8988T (cell line): ENCODE measurements around the gene CFAP43.

Source experiments
- DNase-seq: peaks from one replicate; pipeline ENCODE4 v3.0.0; 2011

Gene CFAP43

DNA sequence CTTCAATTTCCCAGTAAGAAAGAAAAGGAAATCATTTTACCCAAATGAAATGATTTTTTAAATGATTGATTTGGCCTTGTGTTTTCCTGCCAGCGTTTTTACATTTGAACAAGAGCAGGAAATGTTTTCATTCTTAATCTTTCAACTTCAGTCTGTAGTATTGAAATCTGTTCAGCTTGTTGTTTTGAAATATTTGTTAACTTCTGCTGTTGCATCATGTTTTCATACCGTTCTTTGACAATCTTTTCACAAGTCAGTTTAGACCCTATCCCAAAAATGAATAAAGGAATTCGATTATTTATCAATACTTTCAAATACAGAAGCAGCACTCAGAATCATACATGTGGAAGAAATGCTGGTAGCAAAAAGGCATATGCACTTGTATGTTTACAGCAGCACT lies 102.1 kb downstream of the CFAP43 start:
- no peak for DNase-seq

DNA sequence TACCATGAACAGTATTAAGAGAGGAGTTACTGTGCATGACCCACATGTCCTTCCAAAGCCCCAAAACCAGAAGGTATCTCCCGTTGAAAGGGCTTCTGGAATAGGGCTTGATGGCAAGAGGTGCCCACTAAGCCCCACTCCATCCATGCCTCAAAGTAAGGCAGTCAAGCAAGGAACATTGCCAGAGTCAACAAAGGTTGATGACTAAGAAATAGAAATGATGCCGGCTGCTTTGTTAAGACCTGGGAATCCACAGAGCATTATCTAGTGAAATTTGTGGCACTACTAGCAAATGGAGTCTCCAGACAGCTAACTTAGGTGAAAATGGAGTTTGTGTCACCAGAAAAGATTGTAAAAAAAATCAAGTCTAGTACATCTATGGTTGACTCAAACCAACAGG lies 104.0 kb downstream of the CFAP43 start:
- DNase-seq, result no peak

DNA sequence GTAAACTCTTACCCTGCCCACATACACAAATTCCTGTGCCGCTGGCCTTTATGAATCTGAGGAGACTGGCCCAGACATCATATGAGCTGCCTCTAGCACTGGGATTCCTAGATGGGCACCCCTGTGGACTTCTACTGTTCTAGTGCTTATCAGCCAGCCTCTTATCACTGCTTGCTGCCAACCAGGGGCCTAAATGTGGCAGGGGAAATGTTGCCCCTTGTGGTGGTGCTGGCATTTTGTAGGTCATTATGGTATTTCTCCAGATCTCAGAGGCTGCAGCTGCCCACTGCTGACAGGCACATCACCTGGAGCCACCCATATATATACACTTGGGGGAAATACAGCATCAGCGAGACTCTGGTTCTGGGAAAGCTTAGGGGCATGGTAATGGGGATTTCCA lies 104.8 kb downstream of the CFAP43 start:
- DNase-seq, result peak; percentile 43

DNA sequence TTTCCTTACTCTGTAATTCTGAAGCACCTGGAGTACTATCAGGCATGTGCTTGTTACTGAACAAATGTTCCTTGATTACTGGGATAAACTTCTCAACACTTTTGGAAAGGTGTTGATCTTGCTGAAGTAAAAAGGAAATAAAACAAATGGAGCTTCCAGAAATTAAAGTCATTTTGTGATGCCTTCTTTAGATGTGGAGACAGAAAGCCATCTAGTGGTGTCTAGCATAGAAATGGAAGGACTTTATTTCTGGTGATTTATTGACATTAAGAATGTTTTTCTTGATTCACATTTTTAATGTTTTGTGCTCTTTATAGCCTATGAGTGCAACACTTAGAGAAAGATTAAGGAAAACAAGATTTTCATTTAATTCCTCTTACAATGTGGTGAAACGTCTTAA lies 108.8 kb downstream of the CFAP43 start:
- DNase-seq, result no peak

DNA sequence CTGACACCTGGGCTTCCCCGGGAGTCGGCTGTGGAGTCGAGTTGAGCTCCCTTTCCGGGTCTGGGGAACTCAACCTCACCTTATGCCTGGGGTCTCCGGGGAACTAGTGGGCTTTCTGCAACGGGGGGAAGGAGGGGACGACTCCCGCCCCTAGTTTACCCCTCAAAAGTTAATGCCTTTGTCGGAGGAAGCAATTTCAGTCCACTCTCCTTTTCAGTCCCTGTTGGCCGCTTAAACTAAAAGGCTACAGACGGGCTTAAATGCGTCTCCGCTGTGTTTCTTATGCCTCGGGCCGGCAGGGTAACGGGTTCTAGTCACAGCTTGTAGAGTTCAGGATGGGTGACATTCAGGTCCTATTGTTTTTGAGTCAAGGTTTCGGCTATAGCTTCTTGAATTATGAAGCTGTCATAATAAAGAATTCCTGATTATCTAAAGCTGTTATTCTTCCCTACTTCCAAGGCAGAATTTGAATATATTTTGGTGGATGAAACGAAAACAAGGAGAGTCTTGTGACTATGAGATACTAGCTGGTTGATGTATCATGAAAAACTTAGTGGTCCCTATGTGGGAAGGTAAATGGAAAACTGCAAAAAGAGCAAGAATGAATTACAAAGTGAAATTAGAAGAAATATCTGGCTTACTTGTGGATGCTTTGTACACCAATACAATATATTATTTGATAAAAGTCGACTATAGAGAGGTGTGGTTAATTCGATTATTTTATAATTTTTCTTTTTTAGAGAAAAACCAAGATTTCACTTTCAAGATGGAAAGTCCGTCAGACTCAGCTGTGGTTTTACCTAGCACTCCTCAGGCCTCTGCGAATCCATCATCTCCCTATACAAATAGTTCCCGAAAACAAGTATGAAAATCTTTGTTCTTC lies 109.7 kb downstream of the CFAP43 start:
- no peak for DNase-seq

DNA sequence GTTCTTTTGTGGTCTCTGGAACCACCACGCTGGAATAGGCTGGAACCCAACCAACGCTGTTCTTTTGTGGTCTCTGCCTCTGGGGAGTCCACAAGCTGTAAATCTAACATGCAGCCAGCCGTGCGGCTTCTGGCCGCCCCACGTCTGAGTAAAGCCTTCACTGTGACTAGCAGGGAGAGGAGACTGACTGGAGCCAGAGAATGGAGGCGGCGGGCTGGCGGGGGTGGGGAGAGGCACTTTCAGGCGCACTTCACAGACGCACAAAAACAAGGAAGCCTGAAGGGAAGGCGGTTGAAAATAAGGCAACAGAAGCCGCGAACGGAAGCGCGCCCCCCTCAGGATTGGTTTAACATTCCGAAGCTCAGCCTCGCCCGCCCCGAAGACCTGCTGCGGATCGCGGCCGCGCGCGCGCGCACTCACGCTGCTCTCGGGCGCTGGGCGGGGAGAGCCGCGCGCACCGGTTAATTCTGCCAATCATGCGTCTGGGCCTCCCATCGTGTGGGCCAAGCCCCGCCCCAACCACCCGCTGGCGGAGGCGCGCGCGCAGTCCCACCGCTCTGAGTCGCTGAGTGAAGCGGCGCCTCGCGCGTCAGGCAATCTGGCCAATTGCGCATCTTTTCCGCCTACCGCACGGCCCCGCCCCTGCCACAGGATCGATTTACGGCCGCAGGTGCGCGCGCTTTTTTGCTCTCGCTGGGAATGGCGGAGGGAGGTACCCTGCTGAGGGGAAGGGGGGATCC lies 110.5 kb downstream of the CFAP43 start, which contains the start of gene SFR1:
SFR1 (plus strand) TSS at position 687 of the 740 bp plus-strand sequence; CDS start at position 700, 13 bp downstream.
- peak; percentile 53 for DNase-seq

DNA sequence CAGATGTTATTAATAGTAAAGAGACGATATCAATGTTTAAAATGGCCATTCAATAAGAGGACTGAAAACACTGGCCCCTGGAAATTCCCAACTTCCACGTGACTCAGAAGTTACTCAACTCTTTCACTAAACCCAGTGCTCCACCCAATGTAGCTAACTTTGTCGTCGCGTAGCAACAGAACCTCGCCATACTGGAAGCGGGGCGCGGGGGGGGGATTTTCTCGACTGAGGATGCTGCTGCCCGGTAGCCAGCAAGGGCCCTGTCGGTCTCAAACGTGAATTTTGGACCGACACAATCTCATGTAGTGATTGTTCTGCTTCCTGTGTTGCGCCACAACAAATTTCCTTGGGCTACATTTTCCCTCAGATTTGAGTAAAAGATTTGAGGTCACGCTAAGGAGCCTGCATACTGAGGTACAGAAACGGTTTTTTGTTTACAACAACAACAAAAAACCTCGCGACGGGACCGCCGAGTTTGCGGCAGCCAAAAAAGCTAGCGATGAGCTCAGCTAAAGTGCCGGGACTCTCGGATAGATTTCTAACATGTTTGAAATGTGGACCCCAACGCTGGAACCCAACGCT lies 111.2 kb downstream of the CFAP43 start:
- no peak for DNase-seq

DNA sequence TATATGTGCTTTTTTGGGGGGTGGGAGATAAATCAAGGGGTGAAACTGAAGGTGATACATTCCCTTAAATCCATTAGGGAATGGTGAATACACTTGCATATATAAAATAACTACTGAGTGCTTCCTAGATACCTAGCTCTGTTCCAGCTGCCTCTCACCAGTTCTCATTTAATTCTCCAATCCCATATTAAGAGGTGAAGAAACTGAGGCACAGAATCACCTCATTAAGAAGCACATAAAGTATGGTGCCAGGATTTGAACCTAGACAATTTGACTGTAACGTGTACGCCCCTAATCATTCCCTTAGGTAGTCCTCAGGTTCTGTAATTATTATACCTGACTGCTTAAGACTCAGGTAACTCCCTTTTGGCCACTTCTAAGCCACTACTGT lies 111.7 kb downstream of the CFAP43 start:
- no peak for DNase-seq

DNA sequence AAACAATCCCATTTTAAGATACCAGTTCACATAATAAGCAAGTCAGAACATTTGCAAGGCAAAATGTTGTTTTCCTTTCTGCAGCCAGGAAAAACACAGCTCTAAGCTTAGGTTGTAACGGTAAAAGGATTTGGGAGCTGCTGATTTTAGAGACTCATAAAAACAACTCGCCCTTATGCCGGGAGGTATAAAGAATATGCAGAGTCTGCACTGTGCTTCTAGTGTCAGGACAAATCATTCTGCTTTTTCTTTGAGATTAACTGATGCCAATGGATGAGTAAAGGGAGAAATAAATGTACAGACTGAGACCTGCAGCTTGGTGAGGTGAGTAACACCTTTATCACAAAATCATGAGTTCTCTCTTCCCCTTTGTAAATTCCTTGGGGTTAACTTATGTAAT lies 112.2 kb downstream of the CFAP43 start:
- DNase-seq, result no peak

DNA sequence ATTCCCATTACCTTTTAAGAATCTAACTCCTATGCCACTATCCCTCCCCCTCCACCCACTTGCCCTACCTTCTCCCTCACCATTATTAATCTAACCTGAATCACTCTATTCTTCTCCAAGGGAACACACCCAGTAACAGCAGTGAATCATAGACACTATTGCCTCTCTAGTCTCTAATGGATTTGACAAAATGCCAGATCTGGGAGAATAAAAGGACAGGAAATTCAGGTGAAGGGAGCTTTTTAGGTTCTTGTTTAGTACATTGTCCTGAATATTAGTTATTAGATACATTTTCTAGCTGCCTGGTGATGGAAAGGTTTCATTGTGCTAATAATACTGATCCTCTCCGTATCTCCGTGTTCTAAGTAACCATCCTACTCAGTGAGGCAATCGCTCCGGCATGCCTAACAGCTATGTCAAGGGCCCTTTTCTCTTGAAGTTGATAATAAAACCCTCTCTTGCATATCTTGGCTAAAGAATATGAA lies 114.3 kb downstream of the CFAP43 start:
- no peak for DNase-seq

DNA sequence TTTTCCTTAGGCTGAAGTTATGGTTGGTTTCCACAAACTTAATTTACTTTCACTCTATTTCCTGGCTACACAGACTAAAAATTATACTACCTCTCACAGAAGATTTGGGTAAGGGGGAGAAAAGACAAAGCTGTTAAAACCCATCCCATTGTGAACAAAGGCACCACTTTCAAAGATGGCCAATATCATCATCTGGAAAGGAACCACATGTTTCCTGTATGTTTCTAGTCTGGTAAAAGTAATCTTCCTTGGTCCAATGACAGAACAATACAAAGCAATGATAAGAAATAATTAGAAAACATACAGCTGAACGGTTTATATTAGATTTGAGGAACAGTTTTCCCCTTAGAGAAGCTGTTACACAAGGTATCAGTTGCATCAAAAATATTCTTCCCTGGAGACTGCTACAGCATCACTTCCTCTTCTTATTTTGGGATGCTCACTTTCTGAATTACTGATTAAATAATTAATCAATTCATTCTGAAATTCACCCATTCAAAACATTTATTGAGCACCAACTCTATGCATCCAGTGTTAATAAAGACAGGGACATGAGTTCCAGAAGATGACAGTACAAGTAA lies 118.7 kb downstream of the CFAP43 start:
- DNase-seq, result no peak

DNA sequence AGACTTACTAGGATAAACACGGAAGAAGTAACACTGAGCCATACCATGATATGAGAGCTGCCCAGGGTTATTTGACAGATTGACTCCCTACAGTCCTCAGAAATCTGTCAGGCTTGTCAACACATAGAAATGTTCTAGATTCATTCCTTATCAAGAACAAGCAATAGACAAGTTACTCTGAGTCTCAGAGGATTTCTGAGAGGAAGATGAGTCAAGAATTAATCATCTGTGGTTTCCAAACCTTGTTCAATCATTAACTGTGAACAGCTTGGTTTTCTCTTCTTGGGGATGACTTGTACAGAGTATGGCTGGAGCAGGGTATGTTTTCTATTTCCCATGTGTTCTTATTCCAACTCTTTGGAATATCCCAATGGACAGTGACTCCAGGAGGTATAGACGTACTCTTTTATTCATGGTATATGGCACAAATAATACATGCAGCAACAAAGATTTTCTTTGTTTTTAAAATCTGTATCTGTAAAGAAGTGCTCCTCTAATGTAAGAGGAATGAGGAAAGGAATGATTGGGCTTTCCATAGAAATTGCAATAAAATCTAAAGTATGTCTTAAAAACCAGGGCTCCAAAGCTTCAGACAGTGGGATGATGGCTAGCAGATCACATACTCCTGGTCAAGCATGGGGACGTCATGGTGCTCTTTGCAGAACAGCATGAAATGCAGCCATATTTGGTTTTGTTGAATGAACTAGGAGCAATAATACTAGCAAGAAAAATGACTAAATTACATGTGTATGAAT lies 122.1 kb downstream of the CFAP43 start:
- DNase-seq, result no peak

DNA sequence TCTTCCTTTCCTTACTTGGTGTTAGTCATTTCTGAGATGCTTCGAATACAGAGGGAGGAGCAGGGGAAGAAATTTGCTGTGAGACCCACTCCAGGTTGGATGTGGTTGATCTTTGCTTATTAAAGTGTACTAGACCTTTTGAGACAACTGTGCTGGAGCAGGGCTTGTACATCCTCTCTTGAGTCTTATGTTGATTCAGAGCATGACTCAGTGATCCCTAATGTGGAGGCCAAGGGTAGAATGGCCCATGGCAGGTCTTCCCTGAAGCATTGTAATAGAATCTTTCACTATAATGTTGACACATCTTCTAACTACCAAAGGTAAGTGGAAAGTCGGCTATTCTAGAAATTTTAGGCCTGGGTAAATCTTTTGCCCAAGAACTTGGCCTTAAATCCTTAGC lies 127.2 kb downstream of the CFAP43 start:
- DNase-seq, result no peak

DNA sequence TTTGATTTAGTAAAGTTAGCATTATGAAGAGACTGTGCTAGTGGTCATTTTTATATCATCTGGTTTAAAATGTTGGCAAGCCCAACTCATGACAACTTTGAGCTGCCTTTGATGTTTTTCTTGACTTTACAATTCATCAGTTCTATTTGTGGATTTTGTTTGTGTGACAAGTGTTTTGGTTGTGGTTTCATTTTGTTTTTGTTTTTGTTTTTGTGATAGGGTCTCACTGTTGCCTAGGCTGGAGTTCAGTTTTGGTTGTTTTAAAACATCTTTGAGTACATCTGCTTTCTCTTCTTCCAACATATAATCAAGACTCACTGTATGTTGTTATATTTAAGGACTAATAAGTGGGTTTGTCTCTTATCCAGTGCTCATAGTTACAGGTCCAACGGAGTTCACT lies 127.7 kb downstream of the CFAP43 start:
- no peak for DNase-seq

DNA sequence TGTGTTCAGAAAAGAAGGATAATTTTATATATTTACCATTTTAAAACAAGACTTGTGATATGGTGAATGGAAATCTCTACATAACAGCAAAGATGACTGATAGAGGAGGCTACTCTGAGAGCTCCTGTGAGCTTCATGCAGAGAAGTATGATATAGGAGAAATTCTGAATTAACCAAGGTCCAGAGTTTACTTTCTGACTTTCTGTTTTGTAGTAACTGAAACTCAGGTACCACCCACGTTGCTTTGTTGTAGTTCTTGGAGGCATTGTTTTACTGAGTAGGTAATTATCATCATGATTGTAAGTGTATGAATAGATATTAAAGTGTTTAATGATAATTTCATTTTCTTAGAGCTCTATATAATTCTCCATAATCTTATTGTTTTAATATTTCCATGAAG lies 128.2 kb downstream of the CFAP43 start:
- DNase-seq, result no peak

DNA sequence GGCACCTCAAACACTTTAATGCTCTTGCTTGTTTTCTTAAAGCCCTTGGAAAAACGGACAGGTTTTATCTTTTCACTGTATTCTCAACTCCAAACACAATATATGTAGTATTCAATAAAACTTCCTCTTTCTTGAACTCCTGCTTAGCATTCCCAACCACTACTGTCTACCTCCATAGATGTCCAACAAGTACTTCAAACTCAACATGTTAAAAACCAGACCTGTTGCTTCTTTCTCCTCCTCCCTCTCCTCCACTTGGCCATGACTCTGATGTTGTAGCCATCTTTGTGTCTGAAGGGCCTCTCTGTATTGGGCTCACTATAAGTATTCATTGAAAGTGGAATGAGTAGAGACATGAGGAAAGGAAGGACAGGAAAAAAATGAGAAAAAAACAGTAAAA lies 130.3 kb downstream of the CFAP43 start:
- no peak for DNase-seq

DNA sequence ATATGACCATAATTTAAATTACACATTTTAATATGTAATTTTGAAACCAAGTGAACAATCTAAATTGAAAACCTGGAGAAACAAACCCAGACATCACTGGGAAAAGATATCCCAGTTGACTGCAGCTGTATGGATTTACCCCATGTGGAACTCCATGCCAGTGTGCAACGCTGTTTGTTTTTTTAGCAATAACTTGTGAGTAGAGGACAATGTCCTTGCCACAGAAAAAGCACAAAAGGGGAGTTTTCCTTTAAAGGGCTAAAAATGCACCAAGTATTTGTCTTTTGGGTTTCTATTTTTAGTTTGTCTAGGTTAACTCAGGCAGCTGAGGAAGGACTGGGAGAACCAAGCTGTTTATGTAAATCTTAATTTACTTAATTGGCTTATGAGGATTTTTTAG lies 131.4 kb downstream of the CFAP43 start:
- DNase-seq, result no peak

DNA sequence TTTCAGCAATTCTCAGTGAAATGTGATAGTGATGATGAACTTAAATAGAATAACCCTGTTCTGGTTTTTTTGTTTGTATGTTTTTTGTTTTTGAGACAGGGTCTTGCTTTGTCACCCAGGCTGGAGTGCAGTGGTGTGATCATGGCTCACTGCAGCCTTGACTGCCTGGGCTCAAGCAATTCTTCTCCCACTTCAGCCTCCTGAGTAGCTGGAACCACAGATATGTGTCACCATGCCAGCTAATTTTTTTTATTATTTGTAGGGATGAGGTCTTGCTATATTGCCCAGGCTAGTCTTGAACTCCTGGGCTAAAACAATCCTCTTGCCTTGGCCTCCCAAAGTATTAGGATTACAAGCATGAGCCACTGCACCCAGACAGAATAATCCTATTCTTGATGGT lies 132.2 kb downstream of the CFAP43 start:
- no peak for DNase-seq

DNA sequence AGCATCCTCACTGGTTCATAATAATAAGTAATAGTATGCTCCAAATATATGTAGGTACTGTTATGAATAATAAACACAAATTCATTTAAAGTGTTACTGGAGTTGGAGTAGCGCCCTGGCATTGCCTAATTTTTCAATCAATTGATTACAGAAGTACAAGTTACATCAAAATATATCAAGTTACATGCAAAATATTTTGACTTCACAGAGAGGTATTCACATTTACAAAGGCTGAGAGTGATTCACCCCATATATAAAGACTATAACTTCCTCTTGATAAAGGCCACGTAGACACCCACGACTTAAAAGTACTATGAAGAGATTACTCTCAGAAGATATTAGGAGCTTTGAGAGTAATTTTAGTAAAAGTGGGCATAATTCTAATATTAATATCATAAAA lies 132.9 kb downstream of the CFAP43 start:
- DNase-seq, result no peak

DNA sequence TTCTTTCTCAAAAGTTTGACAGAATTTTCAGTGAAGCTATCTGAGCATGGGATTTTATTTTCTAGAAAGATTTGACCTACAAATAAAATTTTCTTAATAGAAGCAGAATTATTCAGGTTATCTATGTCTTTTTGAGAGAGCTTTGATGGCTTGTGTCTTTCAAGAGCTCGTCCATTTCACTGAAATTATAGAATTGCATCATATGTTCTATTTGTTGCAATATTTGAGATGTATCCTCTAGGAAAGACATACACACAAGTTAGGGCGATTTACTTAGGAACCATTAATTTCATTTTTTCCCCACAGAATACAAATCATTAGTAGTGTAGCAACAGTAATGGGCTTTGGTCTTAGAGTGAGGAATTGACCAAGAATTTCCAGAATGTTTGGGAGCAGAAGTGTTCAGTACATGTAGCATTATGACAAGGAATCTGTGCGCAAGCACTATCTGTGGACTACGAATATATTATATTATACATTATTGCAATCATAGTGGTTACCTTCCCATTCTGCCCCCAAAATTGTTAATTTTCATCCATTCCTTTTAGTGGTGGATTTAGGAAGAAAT lies 133.7 kb downstream of the CFAP43 start:
- no peak for DNase-seq

DNA sequence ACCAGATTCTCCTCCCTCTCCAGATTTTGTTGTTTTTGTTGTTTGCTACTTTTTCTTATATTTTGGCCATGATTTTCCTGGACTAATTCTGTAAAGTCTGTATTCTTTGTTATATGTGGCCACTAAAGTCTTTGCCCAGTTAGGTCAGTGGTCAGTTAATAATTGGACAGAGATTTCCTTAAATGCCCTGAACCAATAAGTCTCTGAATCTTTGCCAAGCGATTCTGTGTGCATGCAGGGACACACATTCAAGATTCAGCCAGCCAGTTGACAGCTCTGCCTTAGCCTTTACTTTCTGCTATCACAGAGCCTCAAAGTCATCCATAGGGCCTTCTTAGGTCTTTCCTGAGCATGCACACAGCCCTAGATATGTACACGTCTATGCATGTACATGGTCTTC lies 135.5 kb downstream of the CFAP43 start:
- no peak for DNase-seq

DNA sequence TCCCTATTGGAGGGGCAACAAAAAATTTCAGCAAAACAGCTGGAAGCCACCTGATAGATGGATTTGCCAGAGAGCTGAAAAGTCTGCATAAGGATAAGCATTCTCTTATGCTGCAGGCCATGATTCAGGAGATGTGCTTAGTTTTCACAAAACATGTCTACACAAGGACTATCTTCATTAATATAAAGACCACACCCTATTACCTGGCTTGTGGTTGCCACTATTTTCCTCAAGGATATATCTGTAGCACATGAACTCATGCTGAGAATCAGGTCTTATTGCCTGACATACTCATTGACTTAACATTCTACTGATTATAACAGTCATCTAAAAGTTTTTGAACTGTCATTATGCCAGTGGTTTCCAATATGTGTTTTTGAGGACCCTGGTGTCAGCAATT lies 139.4 kb downstream of the CFAP43 start:
- DNase-seq, result no peak
